ENCODE data around the gene ADAMTS2.

Gene ADAMTS2

GRCh38 chr5:179163236-179164155 is 181.8 kb downstream of the ADAMTS2 start:
- TF ChIP-seq CTCF (IDR thresholded peaks at IDR 0.05; ENCODE audit: low read depth, low read length) = no peak
- no peak for DNase-seq (ENCODE audit: extremely low read depth, low read depth)

GRCh38 chr5:179162351-179163235 is 182.7 kb downstream of the ADAMTS2 start:
- TF ChIP-seq CTCF (IDR thresholded peaks at IDR 0.05; ENCODE audit: low read depth, low read length) = no peak

GRCh38 chr5:179161901-179162300 is 183.4 kb downstream of the ADAMTS2 start:
- no peak for TF ChIP-seq CTCF (IDR thresholded peaks at IDR 0.05; ENCODE audit: low read depth, low read length)
- no peak for DNase-seq (ENCODE audit: extremely low read depth, low read depth)

More at GRCh38 chr5:179162351-179163235, 182.7 kb downstream of the ADAMTS2 start:
- no peak for DNase-seq (ENCODE audit: extremely low read depth, low read depth)

GRCh38 chr5:179160584-179160983 is 184.7 kb downstream of the ADAMTS2 start:
- DNase-seq (ENCODE audit: extremely low read depth, low read depth) = no peak
- no peak for TF ChIP-seq CTCF (IDR thresholded peaks at IDR 0.05; ENCODE audit: low read depth, low read length)

GRCh38 chr5:179158556-179158955 is 186.7 kb downstream of the ADAMTS2 start:
- no peak for DNase-seq (ENCODE audit: extremely low read depth, low read depth)
- no peak for TF ChIP-seq CTCF (IDR thresholded peaks at IDR 0.05; ENCODE audit: low read depth, low read length)

GRCh38 chr5:179154991-179155955 is 190.0 kb downstream of the ADAMTS2 start:
- no peak for DNase-seq (ENCODE audit: extremely low read depth, low read depth)
- no peak for TF ChIP-seq CTCF (IDR thresholded peaks at IDR 0.05; ENCODE audit: low read depth, low read length)
